ENCODE results near the gene RPP25L. TPM values are rescaled to one million over a fixed set of nuclear protein-coding genes. Genes with fewer than 3 reads are reported as not detected.

The RPP25L gene
- total and polyA plus RNA-seq, 9 of the 15 experiments (the other 6 are each of a cell fraction or from before 2014, with no cell fraction given), result 16.3 to 43.7 (median 29.0) TPM

GRCh38 chr9:34591248-34591916 lies 20.5 kb downstream of the RPP25L start (continued):
- TF ChIP-seq POLR2AphosphoS5 (IDR thresholded peaks at IDR 0.05; ENCODE audit: control insufficient read depth, insufficient read depth, low read depth, low read length) (no peak), ZBTB43 (CRISPR knock-in tag; IDR thresholded peaks at IDR 0.05) (no peak), THAP12 (CRISPR knock-in tag; IDR thresholded peaks at IDR 0.05) (0 out of 2 replicates have a peak, but pooled peaks have one; percentile 9), RAD21 (CRISPR knock-in tag; conservative IDR thresholded peaks at IDR 0.05 in 1 of 2, IDR thresholded peaks at IDR 0.05 in 1 of 2) (peak; percentile 63 to 90), DEAF1 (CRISPR knock-in tag; IDR thresholded peaks at IDR 0.05) (peak; percentile 17; the same call in 1 of the 2 replicates), CBFB (CRISPR knock-in tag; IDR thresholded peaks at IDR 0.05) (no peak)

Measured in K562 (cell line).